IgD-negative memory B cell (primary cell): ENCODE measurements around the gene CHIT1. TPM values are rescaled to one million over a fixed set of nuclear protein-coding genes. Genes with fewer than 3 reads are reported as not detected.
A peak's percentile ranks its signal among the peaks of the same experiment; 100 is the strongest.

ENCODE experiments used
- H3K27ac Mint-ChIP-seq, 3 donors: one replicate each; pipeline ENCODE4 v1.8.0; 2020 to 2022; ENCODE audit warnings: mild to moderate bottlenecking in 3 of 3, mixed read lengths in 3 of 3, moderate library complexity in 1 of 3
- H3K27me3 Mint-ChIP-seq: one replicate; pipeline ENCODE4 v1.8.0; 2021; ENCODE audit warnings: mixed read lengths
- H3K36me3 Mint-ChIP-seq: one replicate; pipeline ENCODE4 v1.8.0; 2020; ENCODE audit warnings: mild to moderate bottlenecking, mixed read lengths
- H3K4me1 Mint-ChIP-seq, 3 donors: one replicate each; pipeline ENCODE4 v1.8.0; 2020 to 2022; ENCODE audit warnings: mixed read lengths in 3 of 3, mild to moderate bottlenecking in 1 of 3
- H3K4me3 Mint-ChIP-seq, 4 donors: one replicate each; pipeline ENCODE4 v1.8.0; 2020 to 2022; ENCODE audit warnings: mild to moderate bottlenecking in 4 of 4, mixed read lengths in 4 of 4, moderate library complexity in 3 of 4
- H3K9me3 Mint-ChIP-seq, 3 donors: one replicate each; pipeline ENCODE4 v1.8.0; 2020 to 2021; ENCODE audit warnings: mixed read lengths in 3 of 3, mild to moderate bottlenecking in 1 of 3
- polyA plus RNA-seq: library from polyadenylated mRNA; unstranded; fragments of 300-500 nt; fragmentation: Illumina TruSeq; gene quantifications from one replicate; pipeline ENCODE4 v1.2.3, GENCODE V29; 2021

Gene CHIT1
- polyA plus RNA-seq, 1 donor from 2014 or later: 0.75 TPM

DNA sequence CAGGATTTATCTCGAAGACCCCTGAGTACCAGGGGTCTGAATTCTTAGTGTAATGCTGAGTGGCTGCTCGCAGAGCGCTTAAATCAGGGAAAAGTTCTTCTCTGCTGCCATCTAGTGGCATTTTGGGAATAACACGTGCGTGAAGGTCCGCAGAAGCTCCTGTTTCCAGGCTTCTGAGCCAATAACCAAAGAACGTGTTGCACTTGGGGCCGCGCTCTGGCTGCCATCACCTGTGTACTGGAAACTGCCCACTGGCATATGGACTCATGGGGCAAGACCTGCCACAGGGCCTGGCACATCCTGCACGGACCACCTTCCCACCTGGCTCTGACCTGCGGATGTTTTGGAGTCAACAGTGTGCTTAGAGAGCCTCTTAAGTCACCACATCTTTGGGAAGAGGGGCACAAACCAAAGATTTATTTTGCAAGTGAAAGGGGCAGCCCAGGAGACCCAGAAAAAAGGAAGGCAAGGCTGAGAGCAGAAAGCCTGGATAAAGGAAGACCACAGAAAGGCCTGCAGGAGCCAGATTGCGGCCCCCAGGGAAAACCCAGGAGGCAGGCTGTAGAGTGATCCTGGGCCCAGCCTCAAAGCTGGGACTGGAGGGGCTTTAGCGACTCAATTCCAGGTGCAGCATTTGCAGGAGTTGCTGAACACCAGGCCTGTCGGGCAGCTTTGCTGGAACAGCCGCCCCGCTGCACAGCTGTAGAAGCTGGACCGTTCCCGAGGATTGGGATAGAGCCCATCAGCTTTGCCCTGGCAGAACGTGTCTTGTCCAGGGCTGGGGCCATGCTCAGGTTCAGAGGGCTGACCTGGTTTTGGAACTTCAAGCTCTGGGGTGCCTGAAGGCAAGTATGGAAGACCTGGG lies 13.0 kb downstream of the CHIT1 start:
- Mint-ChIP-seq H3K4me1 (peaks cover 0 to 6% (median 0%) of the 10 kb centered on the region in 3 donors), H3K36me3 (peaks cover 2% of the 10 kb centered on the region), H3K4me3 (no peak overlapping the region), H3K9me3 (no peaks in the 10 kb centered on the region), H3K27ac (peak overlapping the region in 1 of 3 donors; percentile 44), H3K27me3 (peaks cover 2% of the 10 kb centered on the region)

DNA sequence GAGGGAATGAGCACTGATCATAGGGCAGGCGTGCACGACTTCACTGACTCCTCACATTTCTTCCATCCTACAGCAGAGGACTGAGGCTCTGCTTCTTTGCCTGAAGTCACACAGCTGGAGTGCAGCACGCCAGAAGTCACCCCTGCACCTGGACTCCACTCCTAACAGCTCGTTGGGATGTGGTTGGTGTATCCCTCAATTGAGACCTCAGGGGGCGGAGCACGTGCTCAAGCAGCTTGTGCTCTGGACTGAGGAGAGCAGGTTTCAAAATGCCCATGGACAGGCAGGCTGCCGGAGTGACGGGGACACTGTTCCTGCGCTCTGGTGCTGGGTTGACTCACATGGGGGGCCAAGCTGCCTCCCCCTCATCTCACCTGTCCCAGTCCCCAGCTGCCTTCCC lies 13.9 kb downstream of the CHIT1 start:
- Mint-ChIP-seq H3K36me3 (peaks cover 2% of the 10 kb centered on the region), H3K4me3 (no peak overlapping the region)

DNA sequence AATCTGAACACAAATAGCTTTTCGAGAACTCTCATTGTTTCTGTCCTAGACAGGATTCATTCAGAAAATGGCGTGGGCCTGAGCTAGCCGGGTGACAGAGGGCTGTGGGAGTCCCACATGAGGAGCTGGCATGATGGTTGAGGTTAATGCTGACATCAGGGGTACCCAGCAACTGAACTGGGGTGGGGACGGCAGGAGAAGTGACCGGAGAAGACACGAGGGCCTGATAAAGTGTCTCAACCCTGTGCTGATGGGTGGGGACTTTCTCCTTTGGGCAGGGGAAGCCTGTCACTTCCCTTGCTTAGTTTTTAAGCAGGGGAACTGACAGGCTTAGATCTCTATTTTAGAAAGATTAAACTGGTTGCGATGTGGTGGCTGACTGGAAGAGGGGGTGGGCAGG lies 14.6 kb downstream of the CHIT1 start:
- Mint-ChIP-seq H3K9me3 (peaks cover 0 to 2% (median 0%) of the 10 kb centered on the region in 3 donors), H3K36me3 (no peaks in the 10 kb centered on the region), H3K4me1 (peaks cover 0 to 6% (median 0%) of the 10 kb centered on the region in 3 donors), H3K27me3 (peaks cover 2% of the 10 kb centered on the region), H3K4me3 (no peak overlapping the region), H3K27ac (no peak overlapping the region)

More for the DNA sequence above, 13.9 kb downstream of the CHIT1 start:
- H3K4me1 Mint-ChIP-seq: peaks cover 0 to 6% (median 0%) of the 10 kb centered on the region in 3 donors
- H3K27ac Mint-ChIP-seq: no peak overlapping the region
- no peaks in the 10 kb centered on the region for H3K9me3 Mint-ChIP-seq
- H3K27me3 Mint-ChIP-seq: peaks cover 2% of the 10 kb centered on the region

DNA sequence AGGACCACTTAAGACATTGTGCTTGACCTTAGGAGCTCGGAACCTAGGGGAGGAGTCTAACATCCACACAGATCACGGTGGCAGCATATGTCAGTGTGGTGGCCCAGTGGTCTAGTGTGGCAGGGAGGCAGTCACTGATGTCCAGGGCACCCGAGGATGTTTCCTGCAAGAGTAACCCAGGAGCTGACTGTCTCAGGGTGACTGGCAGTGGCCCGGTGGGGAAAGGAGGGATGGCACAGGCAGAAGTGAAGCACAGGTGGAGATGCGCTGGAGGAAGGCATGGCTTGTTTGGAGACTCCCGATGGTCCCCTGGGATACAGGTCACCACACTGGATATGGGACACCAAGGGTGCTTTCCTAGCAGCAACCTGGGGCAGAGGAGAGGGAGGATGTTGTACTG lies 16.3 kb downstream of the CHIT1 start:
- H3K4me3 Mint-ChIP-seq: no peak overlapping the region
- H3K27ac Mint-ChIP-seq: no peak overlapping the region
- peaks cover 0 to 6% (median 0%) of the 10 kb centered on the region in 3 donors for H3K4me1 Mint-ChIP-seq
- peaks cover 2% of the 10 kb centered on the region for H3K27me3 Mint-ChIP-seq
- peaks cover 0 to 3% (median 0%) of the 10 kb centered on the region in 3 donors for H3K9me3 Mint-ChIP-seq
- H3K36me3 Mint-ChIP-seq: no peaks in the 10 kb centered on the region

DNA sequence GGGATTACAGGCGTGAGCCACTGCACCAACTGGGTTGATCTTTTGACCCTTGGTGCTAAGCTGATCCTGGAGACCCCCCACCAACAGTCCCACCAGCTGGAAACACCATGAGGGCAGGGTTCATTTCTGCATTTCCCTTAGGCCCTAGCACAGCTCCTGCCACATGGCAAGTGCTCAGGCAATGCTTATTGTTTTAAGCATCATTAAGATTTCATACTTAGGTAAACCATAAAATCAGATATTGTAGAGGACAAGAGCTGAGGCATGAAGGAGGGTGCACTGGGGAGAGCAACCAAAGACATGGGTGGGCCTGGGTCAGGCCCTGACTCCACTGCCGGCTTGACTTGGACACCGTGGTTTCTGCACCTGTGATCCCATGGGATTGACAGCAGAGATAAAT lies 17.7 kb downstream of the CHIT1 start:
- Mint-ChIP-seq H3K27me3 (peaks cover under 1% of the 10 kb centered on the region), H3K9me3 (peaks cover 0 to 3% (median 0%) of the 10 kb centered on the region in 3 donors), H3K36me3 (no peaks in the 10 kb centered on the region), H3K27ac (no peak overlapping the region), H3K4me1 (peaks cover 0 to 6% (median 0%) of the 10 kb centered on the region in 3 donors), H3K4me3 (no peak overlapping the region)

GRCh38 chr1:203210988-203211387 lies 18.5 kb downstream of the CHIT1 start:
- Mint-ChIP-seq H3K27ac (peak overlapping the region in 1 of 3 donors; percentile 18), H3K4me3 (no peak overlapping the region), H3K4me1 (peaks cover 0 to 4% (median 0%) of the 10 kb centered on the region in 3 donors), H3K36me3 (no peaks in the 10 kb centered on the region), H3K27me3 (no peaks in the 10 kb centered on the region), H3K9me3 (peaks cover 0 to 3% (median 0%) of the 10 kb centered on the region in 3 donors)

GRCh38 chr1:203210350-203210749 lies 19.1 kb downstream of the CHIT1 start:
- Mint-ChIP-seq H3K4me3 (no peak overlapping the region), H3K9me3 (peaks cover 0 to 3% (median 0%) of the 10 kb centered on the region in 3 donors), H3K36me3 (no peaks in the 10 kb centered on the region), H3K27me3 (no peaks in the 10 kb centered on the region), H3K4me1 (peaks cover 0 to 4% (median 0%) of the 10 kb centered on the region in 3 donors), H3K27ac (no peak overlapping the region)

DNA sequence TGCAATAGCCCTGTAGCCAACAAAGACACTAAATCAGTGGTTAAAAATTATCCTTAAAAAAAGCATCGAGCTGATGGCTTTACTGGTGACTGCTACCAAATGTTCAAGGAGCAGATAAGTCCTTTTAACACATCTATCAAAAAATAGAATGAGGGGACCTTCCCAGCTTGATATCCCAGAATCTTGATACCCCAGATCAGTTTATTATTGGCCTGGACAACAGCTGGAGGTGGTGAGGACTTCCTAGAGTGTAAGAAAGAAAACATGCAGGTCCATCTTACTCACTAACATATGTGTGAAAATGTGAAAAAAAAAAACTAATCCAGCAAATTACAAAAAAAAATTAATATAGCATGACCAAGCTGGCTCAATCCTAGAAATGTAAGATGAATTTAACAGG lies 21.3 kb downstream of the CHIT1 start:
- peaks cover 0 to 3% (median 0%) of the 10 kb centered on the region in 3 donors for H3K9me3 Mint-ChIP-seq
- no peaks in the 10 kb centered on the region for H3K27me3 Mint-ChIP-seq
- no peak overlapping the region for H3K4me3 Mint-ChIP-seq
- no peaks in the 10 kb centered on the region for H3K36me3 Mint-ChIP-seq
- no peak overlapping the region for H3K27ac Mint-ChIP-seq
- H3K4me1 Mint-ChIP-seq: no peaks in the 10 kb centered on the region

DNA sequence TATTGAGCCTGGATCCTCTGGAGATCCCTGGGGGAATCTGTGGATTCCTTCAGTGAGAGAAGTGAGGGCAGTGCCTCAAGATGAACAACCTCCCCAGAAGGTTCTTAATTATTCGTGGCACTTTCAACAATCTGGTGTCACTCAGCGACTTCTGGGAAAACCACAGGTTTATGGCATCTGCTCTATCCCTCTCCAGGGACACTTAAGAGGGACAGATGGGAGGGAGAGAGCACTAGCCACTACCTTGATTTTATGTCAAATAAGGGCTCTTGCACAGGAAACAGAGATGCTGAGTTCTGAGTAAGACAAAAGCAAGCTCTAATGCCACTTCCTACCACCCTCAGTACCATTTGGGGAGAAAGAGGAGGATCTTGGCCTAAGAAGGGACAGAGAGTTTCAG lies 21.7 kb downstream of the CHIT1 start:
- Mint-ChIP-seq H3K9me3 (peaks cover 0 to 3% (median 0%) of the 10 kb centered on the region in 3 donors), H3K36me3 (no peaks in the 10 kb centered on the region), H3K4me3 (no peak overlapping the region), H3K27ac (no peak overlapping the region), H3K4me1 (no peaks in the 10 kb centered on the region), H3K27me3 (peaks cover 2% of the 10 kb centered on the region)

- Mint-ChIP-seq H3K4me3 (no peak overlapping the region), H3K27ac (no peak overlapping the region), H3K9me3 (peaks cover 0 to 3% (median 0%) of the 10 kb centered on the region in 3 donors), H3K4me1 (no peaks in the 10 kb centered on the region), H3K36me3 (no peaks in the 10 kb centered on the region), H3K27me3 (peaks cover 8% of the 10 kb centered on the region)
These were observed 23.3 kb downstream of the CHIT1 start for GRCh38 chr1:203206129-203206687.

GRCh38 chr1:203204756-203205155 lies 24.7 kb downstream of the CHIT1 start:
- H3K36me3 Mint-ChIP-seq: no peaks in the 10 kb centered on the region
- no peaks in the 10 kb centered on the region for H3K4me1 Mint-ChIP-seq
- H3K27ac Mint-ChIP-seq: no peak overlapping the region
- H3K9me3 Mint-ChIP-seq: no peaks in the 10 kb centered on the region
- H3K4me3 Mint-ChIP-seq: no peak overlapping the region
- peaks cover 11% of the 10 kb centered on the region for H3K27me3 Mint-ChIP-seq

GRCh38 chr1:203202431-203203245 lies 26.8 kb downstream of the CHIT1 start:
- H3K36me3 Mint-ChIP-seq: no peaks in the 10 kb centered on the region
- H3K4me1 Mint-ChIP-seq: no peaks in the 10 kb centered on the region
- H3K27me3 Mint-ChIP-seq: peaks cover 11% of the 10 kb centered on the region
- peaks cover 0 to 3% (median 0%) of the 10 kb centered on the region in 3 donors for H3K9me3 Mint-ChIP-seq
- H3K27ac Mint-ChIP-seq: no peak overlapping the region
- H3K4me3 Mint-ChIP-seq: no peak overlapping the region

- H3K27me3 Mint-ChIP-seq: peaks cover 18% of the 10 kb centered on the region
- no peaks in the 10 kb centered on the region for H3K36me3 Mint-ChIP-seq
- no peak overlapping the region for H3K4me3 Mint-ChIP-seq
- H3K27ac Mint-ChIP-seq: no peak overlapping the region
- H3K9me3 Mint-ChIP-seq: peaks cover 0 to 3% (median 1%) of the 10 kb centered on the region in 3 donors
- no peaks in the 10 kb centered on the region for H3K4me1 Mint-ChIP-seq
These were observed 27.8 kb downstream of the CHIT1 start for GRCh38 chr1:203201516-203202205.

GRCh38 chr1:203200916-203201315 lies 28.6 kb downstream of the CHIT1 start:
- Mint-ChIP-seq H3K27ac (no peak overlapping the region), H3K4me3 (no peak overlapping the region), H3K9me3 (peaks cover 0 to 3% (median 1%) of the 10 kb centered on the region in 3 donors), H3K27me3 (peaks cover 22% of the 10 kb centered on the region), H3K36me3 (no peaks in the 10 kb centered on the region), H3K4me1 (no peaks in the 10 kb centered on the region)
